SK-N-MC (cell line): ENCODE results near the gene TYRO3.
"Not testable (repeated sequence)": the region's sequence is repeated elsewhere in the genome, so short reads cannot be mapped to it uniquely, and the experiment has no call there.

Experiments used
- EZH2 ChIP-seq: fragments of 200-600 bp; sonication (generic); IDR thresholded peaks from one replicate; pipeline ENCODE4 v1.6.1; 2017; ENCODE audit warnings: antibody characterized with exemption
- FOXP2 ChIP-seq: optimal IDR thresholded peaks from 2 replicates; pipeline ENCODE3; 2011; ENCODE audit warnings: mild to moderate bottlenecking, moderate library complexity; ENCODE audit not compliant: insufficient read depth; ENCODE audit errors: extremely low read length, control extremely low read depth
- POLR2AphosphoS5 ChIP-seq: IDR thresholded peaks from 2 replicates; pipeline ENCODE4 v1.6.1; 2012; ENCODE audit warnings: mild to moderate bottlenecking, low read depth, low read length, borderline replicate concordance

- TF ChIP-seq POLR2AphosphoS5, EZH2, FOXP2: not testable (repeated sequence)
Measured at GRCh38 chr15:41586531-41587282, 27.7 kb downstream of the TYRO3 start.
